AML-193 (cell line): Measurements from ENCODE around the gene RABGGTB.
A peak's percentile ranks its signal among the peaks of the same experiment; 100 is the strongest.
"Not testable (repeated sequence)": the region's sequence is repeated elsewhere in the genome, so short reads cannot be mapped to it uniquely, and the experiment has no call there.

ENCODE experiments used
- DNase-seq, 2 experiments: peaks; one replicate each; lab custom pipeline; 2025; lab: John Stamatoyannopoulos, UW

RABGGTB gene

GRCh38 chr1:75795703-75796193 lies 9.7 kb downstream of the RABGGTB start:
- no peak for DNase-seq

GRCh38 chr1:75796376-75797272 lies 10.6 kb downstream of the RABGGTB start, which contains the start of gene MSH4:
MSH4 (plus strand) TSS chr1:75796882; CDS start chr1:75796986, 104 bp downstream.
- DNase-seq, result no peak

GRCh38 chr1:75797273-75797588 lies 11.2 kb downstream of the RABGGTB start:
- DNase-seq, result no peak

- no peak for DNase-seq
These were observed 11.7 kb downstream of the RABGGTB start for GRCh38 chr1:75797606-75798216.

GRCh38 chr1:75801480-75801879 lies 15.4 kb downstream of the RABGGTB start:
- DNase-seq, result not testable (repeated sequence)

- no peak for DNase-seq
These were observed 22.9 kb downstream of the RABGGTB start for GRCh38 chr1:75808921-75809320.

GRCh38 chr1:75810113-75810512 lies 24.1 kb downstream of the RABGGTB start:
- not testable (repeated sequence) for DNase-seq

- no peak for DNase-seq
These were observed 25.3 kb downstream of the RABGGTB start for GRCh38 chr1:75811211-75811981.

GRCh38 chr1:75812065-75812464 lies 26.0 kb downstream of the RABGGTB start:
- no peak for DNase-seq

GRCh38 chr1:75823596-75823995 lies 37.5 kb downstream of the RABGGTB start:
- not testable (repeated sequence) for DNase-seq

GRCh38 chr1:75836528-75837100 lies 50.6 kb downstream of the RABGGTB start:
- DNase-seq, result peak; percentile 64 to 67

- peak; percentile 8 to 26 for DNase-seq
These were observed 52.0 kb downstream of the RABGGTB start for GRCh38 chr1:75838079-75838478.

- DNase-seq, result no peak
These were observed 55.4 kb downstream of the RABGGTB start for GRCh38 chr1:75841421-75841820.
